ENCODE data around the gene KRT1.

Gene KRT1

DNA sequence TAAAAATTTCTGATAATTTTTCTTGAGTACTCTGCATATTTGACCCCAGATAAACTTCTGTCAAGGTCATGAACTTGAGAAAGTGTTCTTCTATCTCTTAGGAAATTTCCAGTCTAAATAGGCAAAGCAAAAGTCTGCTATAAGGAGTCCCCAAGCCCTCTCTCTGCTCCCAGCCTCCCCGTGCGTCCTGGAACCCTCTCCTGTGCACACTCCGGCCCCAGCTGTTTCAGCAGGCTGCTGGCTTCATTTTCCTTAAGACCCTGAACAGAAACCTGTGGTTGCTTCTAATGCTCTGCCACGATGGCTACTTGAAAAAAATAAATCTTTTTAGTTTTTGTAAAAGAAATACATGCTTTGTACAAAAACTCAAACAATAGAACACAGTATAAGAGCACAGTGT is 42.9 kb downstream of the KRT1 start:
- no peak for FAIRE-seq
- DNase-seq (ENCODE audit: low spot score): no peak

DNA sequence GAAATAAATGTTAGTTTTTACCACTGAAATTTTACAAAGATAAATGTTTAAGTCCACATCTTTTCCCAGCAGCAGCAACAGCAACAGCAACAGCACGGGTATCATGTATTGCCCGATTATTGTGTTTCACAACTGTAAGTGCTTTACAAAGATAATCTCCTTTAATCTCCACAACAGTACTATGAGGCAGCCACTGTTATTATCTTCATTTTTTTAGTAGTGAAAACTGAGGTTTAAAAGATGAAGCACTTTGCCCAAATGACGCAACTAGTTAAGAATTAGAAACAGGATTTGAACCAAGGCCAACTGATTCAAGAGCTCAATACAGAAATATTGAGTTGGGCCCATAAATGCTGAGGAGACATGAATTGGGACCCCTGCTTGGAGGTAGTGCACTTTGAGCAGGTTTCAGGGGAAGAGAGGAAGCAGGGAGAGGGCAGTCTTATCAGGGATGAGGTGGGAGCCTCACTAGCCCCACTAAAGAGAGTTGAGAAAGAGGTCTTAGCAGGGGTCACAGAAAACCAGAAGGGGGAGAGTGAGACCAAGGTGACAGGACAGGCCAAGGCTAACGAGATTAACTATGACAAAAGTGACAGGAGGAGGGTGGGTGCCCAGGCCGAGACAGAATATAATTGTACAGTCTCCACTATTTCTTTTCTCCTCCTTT is 43.5 kb downstream of the KRT1 start:
- DNase-seq (ENCODE audit: low spot score) (no peak), FAIRE-seq (no peak)

DNA sequence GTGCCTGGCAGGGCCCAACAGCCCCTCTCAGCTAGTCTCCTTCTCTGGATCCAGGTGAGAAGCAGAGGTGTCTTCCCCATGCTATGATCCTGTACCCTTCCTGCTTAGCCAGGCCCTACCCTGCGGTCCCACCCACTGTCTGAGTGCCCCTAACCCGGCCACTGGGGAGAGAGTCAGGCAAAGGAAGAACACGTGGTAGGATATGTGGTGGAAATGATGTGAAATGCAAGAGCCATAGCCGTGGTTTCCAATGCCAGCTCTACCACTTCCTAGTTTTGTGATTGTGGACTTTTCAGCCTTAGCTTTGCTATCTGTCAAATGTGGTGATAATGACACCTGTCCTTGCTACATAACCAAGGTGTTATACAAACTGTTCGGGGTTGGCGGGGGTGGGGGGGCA is 44.0 kb downstream of the KRT1 start:
- FAIRE-seq (no peak), DNase-seq (ENCODE audit: low spot score) (no peak)

DNA sequence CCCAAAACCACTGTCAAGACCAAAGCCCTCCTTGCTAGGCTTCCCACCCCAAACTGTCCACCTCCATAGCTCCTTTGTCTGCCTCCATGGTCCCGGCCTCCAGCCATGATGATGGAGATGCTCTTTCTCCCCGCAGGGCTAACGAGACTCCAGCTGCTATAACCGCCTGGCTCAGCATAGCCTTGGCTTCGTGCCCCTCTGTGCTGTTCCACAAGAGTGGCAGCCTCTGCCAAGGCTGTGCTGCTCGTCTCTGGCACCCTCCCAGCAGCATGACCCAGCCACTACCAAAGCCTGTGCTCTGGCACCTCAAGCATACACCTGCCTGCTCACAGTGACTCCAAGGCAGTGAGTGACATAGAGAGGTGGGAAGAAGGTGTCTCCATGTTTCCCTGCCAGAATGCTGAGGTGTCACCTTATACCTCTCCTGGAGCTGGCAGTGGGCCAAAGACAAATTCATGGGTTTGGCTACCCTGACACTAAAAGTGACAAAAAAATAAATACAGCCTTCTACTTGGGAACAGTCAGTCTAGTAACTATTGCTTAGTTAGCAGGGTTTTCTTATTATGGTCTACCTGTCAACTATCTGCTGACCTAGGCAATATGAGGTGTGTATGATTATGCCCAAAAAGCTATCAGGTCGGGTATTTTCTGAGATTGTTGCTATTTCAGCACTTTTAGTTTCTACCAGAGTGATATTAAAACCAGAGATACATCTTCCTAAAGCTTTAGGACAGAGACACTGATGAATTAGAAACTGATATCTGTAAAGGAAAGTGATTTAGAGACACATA is 45.7 kb downstream of the KRT1 start:
- no peak for DNase-seq (ENCODE audit: low spot score)
- no peak for FAIRE-seq

DNA sequence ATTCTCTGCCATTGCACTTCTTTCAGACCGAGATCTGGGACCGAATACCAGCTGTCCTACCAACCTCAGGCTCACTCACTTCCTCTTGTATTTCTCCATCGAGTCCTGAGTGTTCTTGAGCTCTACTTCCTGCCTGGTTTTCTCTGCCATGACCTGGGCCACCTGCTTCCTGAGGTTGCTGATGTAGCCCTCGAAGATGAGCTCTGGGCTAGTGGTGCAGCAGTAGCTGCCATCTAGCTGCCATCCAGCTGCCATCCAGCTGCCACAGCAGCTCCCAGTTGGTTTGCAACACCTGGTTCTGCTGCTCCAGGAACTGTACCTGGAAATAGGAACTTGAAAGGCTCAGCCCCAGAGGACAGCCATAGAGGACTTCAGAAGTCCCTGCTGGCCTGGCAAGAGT is 46.8 kb downstream of the KRT1 start:
- DNase-seq (ENCODE audit: low spot score) (no peak), FAIRE-seq (no peak)

DNA sequence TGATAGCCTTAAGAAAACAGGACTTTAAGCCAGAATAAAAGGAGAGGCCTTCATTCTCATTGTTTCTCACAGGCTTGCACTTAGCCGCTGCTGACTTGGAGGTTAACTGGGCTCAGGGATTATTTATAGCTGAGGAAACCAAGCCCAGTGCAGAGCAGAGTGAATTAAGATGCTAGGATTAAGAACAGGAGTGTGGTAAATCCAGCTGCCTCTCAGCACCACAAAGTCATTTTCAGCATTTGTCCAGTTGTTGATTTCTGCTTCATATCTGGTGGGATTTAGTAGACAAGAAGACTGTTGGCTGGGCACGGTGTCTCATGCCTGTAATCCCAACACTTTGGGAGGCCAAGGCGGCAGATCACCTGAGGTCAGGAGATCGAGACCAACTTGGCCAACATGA is 47.6 kb downstream of the KRT1 start:
- no peak for DNase-seq (ENCODE audit: low spot score)
- no peak for FAIRE-seq

DNA sequence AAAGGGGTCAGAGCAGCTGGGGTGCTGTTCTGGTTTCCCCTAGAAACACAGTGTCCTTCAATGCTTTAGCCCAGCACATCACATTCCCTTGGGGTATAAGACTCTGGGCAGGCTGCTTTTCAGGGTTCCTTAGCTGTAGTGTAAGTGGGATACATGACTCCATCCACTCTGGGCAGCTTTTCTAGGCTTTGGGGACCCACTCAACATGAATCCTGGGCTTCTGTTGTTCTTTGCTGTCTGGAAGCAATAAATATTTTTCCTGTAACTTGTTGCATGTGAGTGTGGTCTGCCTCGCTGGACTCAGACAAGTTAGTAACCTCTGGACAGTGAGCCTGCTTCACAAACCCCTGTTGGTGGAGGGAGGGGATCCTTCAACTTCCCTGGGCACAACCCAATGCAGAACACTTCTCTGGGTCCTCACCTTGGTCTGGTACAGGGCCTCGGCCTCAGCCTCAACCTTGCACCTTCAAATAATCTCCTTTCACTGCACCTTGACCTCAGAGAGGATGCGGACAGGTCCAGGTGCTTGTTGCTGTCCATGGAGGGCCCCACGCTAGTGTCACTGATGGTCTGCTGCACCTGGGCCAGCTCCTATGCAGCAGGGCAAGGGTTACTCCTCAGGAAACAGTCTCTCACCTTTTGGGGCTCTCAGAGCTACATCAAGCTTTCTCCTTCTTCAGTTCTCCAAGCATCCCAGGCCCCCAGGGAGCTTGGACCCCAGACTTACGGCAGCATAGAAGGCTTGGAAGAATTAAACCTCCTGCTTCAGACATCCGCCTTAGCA is 48.3 kb downstream of the KRT1 start:
- no peak for FAIRE-seq
- DNase-seq (ENCODE audit: low spot score): no peak

DNA sequence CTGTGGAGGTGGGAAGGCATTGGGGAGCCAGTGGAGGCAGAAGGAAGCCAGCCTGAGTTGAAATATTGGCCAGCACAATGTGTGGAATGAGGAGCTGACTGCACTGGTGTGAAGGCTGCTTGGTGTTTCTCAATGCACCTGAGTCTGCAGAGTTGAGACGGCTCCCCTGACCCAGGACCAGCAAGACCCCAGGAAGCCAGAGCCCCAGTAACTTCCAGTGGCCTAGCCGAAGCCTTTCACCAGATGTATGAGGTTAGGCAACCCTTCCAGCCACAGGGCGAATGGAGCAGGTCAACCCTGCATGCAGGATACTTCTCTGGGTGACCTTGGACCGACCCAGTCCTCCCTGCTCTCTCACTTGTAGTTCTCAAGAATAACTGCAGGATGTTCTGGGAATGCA is 48.9 kb downstream of the KRT1 start:
- no peak for FAIRE-seq
- DNase-seq (ENCODE audit: low spot score): no peak

DNA sequence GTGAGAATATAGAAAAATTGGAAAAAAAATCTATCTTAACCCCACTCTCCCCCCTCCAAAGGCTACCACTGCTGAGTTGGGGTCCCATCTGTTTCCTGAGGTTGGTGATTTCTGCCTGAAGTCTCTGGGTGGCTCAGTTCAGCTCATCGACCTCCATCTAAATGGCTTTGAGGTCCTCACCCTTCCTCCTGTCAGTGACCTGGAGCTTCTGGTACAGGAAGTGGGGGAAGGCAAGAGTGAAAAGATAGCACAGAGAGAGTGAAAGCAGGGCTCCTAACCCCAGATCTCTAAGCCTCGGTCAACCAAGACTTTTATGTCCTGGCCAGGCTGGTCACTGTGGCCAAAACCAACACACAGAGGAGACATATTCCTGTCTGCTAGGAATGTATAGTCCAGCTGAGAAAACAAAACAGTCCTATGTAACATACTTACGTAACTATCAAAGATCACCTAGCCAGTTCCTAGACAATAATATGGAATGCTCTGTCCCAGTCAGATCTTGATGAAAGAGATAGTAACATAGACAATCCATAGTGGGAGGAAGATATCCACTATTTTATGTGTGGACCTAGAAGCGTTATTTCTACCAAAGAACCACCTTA is 49.5 kb downstream of the KRT1 start:
- DNase-seq (ENCODE audit: low spot score) (no peak), FAIRE-seq (no peak)

DNA sequence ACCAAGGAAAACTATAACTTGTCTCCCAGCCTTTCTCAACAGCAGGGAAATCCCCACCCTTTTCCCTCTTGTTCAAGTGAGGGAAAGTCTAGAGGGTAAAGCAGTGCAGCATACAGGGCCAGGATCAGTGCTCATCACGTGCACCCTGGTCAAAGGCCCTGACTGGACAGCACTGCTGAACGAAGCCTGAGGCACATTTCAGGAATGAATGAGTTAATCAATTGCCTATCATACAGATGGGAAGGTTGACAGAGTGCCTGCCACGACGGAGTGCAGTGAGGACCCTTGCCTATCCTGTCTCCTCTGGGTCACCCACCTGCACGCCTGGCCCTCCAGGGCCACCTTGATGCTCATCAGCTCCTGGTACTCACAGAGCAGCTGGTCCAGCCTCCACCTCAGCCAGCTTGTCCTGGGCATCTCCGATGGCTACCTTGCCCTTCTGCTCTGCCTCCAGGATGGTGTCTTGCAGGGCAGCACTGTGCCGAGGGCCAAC is 50.2 kb downstream of the KRT1 start:
- DNase-seq (ENCODE audit: low spot score) (no peak), FAIRE-seq (no peak)

DNA sequence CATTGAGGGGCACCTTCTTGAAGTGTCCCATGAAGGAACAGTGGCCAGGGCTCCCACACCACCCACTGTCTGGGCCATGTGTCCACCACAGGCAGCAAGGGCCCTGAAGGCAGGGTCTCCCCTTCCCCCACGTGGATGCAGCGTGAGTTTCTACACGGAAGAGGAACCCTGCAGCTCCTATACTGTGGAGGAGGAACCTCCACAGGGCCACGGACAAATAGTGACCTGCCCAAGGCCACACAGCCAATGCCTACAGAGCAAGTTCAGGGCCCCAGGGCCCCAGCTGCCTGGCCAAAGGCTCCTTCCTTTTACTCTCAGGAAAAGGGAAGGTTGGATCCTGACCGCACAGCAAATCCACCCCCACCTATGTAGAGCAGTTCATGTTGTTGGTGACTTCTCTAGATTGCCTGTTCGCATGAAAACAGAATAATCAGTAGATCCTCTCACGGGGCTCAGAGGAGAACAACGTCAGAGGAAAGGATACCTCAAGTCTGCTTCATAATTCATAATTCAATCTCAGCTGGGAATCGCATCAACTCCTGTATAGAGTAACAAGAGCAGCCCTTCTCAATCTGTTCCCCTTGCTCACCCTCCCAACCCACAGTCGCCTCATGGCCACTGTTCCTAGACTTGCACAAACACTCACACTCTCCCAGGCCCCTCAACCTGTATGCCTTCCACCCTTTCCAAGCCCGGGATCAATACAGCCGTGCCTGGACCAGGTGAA is 50.8 kb downstream of the KRT1 start:
- FAIRE-seq (no peak), DNase-seq (ENCODE audit: low spot score) (no peak)

DNA sequence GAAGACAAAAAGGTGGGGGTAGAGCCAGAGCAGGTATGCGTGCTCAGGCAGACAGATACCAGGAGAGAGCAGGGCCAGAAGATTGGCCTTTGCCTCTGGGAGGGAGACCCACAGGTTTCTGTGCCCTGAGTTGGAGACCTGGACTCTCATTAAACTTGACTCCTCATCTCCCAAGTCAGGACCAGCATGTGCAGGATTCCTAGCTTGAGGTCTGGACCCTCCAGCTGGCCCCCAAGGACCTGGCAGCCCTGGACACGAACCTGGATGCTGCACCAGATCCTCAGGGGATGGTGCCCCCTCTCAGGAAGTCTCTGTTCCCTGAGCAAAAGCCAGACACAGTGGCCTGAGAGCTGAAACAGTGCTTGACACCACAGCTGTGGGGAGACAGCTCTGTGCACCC is 51.4 kb downstream of the KRT1 start:
- no peak for DNase-seq (ENCODE audit: low spot score)
- no peak for FAIRE-seq

DNA sequence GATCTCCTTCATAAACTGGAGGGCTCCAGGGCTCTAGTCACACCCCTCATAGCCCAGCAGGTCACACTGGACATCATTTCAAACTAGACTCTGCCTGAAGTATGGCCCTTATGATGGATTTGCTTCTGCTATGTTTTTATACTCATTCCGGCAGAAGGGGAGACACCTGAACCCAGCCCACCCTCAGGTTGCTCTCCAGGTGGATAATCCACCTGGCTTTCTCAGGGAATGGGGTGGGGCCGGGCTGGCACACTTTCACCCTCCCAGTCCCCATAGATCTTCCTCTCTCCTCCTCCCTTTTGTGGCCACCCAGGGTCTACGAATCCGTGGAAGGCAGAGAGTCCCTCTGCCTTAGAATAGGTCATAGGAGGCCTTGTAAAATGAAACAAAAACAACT is 52.1 kb downstream of the KRT1 start:
- FAIRE-seq: no peak
- DNase-seq (ENCODE audit: low spot score): no peak

DNA sequence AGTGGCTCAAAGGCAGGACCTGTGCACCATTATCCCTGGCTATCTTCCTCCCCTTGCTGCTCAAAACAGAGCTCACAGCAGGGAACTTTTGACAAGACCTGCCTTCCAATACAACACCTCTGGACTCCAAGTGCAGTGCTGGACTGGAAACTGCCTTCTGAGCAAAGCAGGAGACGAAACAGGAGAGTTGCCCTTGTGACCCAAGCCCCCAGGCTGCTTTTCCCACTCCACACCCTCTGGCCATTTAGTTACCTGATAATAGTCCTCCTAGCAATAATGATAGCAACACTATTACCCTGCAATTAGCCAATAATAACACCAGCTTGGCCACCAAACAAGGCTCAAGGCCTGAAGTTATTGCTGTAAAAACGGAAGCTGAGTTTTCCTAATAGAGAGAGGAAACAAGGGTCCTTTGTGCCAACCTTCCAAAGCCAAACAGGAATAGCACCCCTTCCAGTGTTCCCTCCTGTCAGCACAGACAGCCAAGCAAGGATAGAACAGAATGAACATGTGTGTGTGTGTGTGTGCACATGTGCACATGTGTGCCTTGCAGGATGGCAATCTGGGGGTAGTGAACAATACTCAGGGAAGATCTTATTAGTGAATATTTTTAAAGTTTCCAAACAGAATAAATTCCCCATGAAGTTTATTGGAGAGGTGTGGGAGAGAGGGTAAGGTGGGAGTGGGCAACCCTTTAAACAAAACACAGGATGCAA is 52.7 kb downstream of the KRT1 start:
- DNase-seq (ENCODE audit: low spot score): no peak
- no peak for FAIRE-seq

Measured in RCC 7860 (cell line).